Head of caudate nucleus (tissue), 42 donors: ENCODE results near the gene ACOX3.

Source experiments
- DNase-seq, 42 donors: peaks; one replicate each; pipeline versions ENCODE4 v3.0.0 to v3.0.0-alpha.2; 2020 to 2021; ENCODE audit warnings: mixed read lengths in 7 of 42
- intact Hi-C: fragments of 100-400 bp; cut with DNase I; formaldehyde crosslinking; loops from one replicate; pipeline ENCODE4 v1.15.0; 2022

The ACOX3 gene

GRCh38 chr4:8324640-8325239 lies 115.8 kb downstream of the ACOX3 start:
- intact Hi-C loops: loop anchor here (5.0 kb wide), 1 partner anchor 58 kb away; no protein-coding TSS in a partner anchor

GRCh38 chr4:8323947-8324555 lies 116.5 kb downstream of the ACOX3 start:
- peak in 7 of 42 donors; percentile 1 to 25 (median 7) for DNase-seq
- intact Hi-C loops: no loop called here

More at GRCh38 chr4:8324640-8325239, 115.8 kb downstream of the ACOX3 start:
- DNase-seq: peak in 6 of 42 donors; percentile 1 to 9 (median 6)

GRCh38 chr4:8322794-8323704 lies 117.5 kb downstream of the ACOX3 start:
- intact Hi-C loops: no loop called here
- DNase-seq: peak in 4 of 42 donors; percentile 2 to 9 (median 6)

GRCh38 chr4:8321771-8322170 lies 118.8 kb downstream of the ACOX3 start:
- intact Hi-C loops: no loop called here
- peak in 2 of 42 donors; percentile 10 to 17 for DNase-seq

GRCh38 chr4:8321220-8321619 lies 119.3 kb downstream of the ACOX3 start:
- intact Hi-C loops: no loop called here
- no peak for DNase-seq

GRCh38 chr4:8320386-8320750 lies 120.2 kb downstream of the ACOX3 start:
- intact Hi-C loops: no loop called here
- DNase-seq: peak in 6 of 42 donors; percentile 6 to 52 (median 30)

GRCh38 chr4:8319731-8320385 lies 120.7 kb downstream of the ACOX3 start:
- intact Hi-C loops: no loop called here
- peak in 7 of 42 donors; percentile 1 to 30 (median 20) for DNase-seq

- peak in 2 of 42 donors; percentile 29 to 35 for DNase-seq
- intact Hi-C loops: no loop called here
These were observed 121.5 kb downstream of the ACOX3 start for GRCh38 chr4:8319061-8319460.

- DNase-seq: peak in 2 of 42 donors; percentile 31 to 36
- intact Hi-C loops: no loop called here
These were observed 122.0 kb downstream of the ACOX3 start for GRCh38 chr4:8318509-8318908.

GRCh38 chr4:8317474-8317873 lies 123.0 kb downstream of the ACOX3 start:
- peak in 3 of 42 donors; percentile 5 to 17 (median 14) for DNase-seq
- intact Hi-C loops: no loop called here

GRCh38 chr4:8316911-8317351 lies 123.6 kb downstream of the ACOX3 start:
- DNase-seq: peak in 7 of 42 donors; percentile 7 to 24 (median 15)
- intact Hi-C loops: no loop called here
